HG02571 (cell line): Measurements from ENCODE around the gene HEPN1.

Experiments
- ATAC-seq: cut with Tn5 transposase; IDR thresholded peaks from one replicate; pipeline ENCODE4 v1.9.1; 2021; ENCODE audit warnings: mild to moderate bottlenecking, moderate library complexity; ENCODE audit not compliant: unreplicated experiment

Gene HEPN1

GRCh38 chr11:124918950-124919349 is at the start of gene HEPN1:
HEPN1 (plus strand) TSS chr11:124919250.
- ATAC-seq: no peak

GRCh38 chr11:124869331-124869730 is 49.7 kb upstream of the HEPN1 start:
- ATAC-seq: no peak

- no peak for ATAC-seq
Observed at GRCh38 chr11:124869856-124870387, 49.1 kb upstream of the HEPN1 start.

GRCh38 chr11:124870430-124870829 is 48.6 kb upstream of the HEPN1 start:
- ATAC-seq: no peak

GRCh38 chr11:124872280-124872679 is 46.8 kb upstream of the HEPN1 start:
- no peak for ATAC-seq

- ATAC-seq: no peak
Observed at GRCh38 chr11:124872741-124873140, 46.3 kb upstream of the HEPN1 start.

- ATAC-seq: no peak
Observed at GRCh38 chr11:124873951-124874350, 45.1 kb upstream of the HEPN1 start.

GRCh38 chr11:124874571-124875255 is 44.3 kb upstream of the HEPN1 start:
- ATAC-seq: no peak

GRCh38 chr11:124875401-124875800 is 43.6 kb upstream of the HEPN1 start:
- ATAC-seq: no peak

GRCh38 chr11:124875943-124876817 is 42.9 kb upstream of the HEPN1 start:
- peak; percentile 94 for ATAC-seq

GRCh38 chr11:124876818-124877630 is 42.0 kb upstream of the HEPN1 start:
- no peak for ATAC-seq

GRCh38 chr11:124877631-124877909 is 41.5 kb upstream of the HEPN1 start:
- no peak for ATAC-seq

- no peak for ATAC-seq
Observed at GRCh38 chr11:124877910-124878758, 40.9 kb upstream of the HEPN1 start.

GRCh38 chr11:124878759-124879492 is 40.1 kb upstream of the HEPN1 start:
- ATAC-seq: no peak

- ATAC-seq: no peak
Observed at GRCh38 chr11:124879493-124880289, 39.4 kb upstream of the HEPN1 start.

GRCh38 chr11:124880290-124880611 is 38.8 kb upstream of the HEPN1 start:
- ATAC-seq: no peak

GRCh38 chr11:124880958-124881357 is 38.1 kb upstream of the HEPN1 start:
- ATAC-seq: no peak

GRCh38 chr11:124882339-124883071 is 36.5 kb upstream of the HEPN1 start:
- ATAC-seq: no peak
